K562 (cell line): ENCODE data around the gene FBXL3. TPM values are rescaled to one million over a fixed set of nuclear protein-coding genes. Genes with fewer than 3 reads are reported as not detected.

ENCODE experiments used
- BCL6 ChIP-seq: fragments of 250-450 bp; sonication (Bioruptor Pico); IDR thresholded peaks from 2 replicates; pipeline ENCODE4 v1.4.0; 2020
- KDM2B ChIP-seq: fragments of 250-450 bp; sonication (Bioruptor Pico); IDR thresholded peaks from 2 replicates; pipeline ENCODE4 v1.8.0; 2021; ENCODE audit warnings: mild to moderate bottlenecking, moderate library complexity
- NR2F6 ChIP-seq: fragments of 450-650 bp; formaldehyde crosslinking; IDR thresholded peaks from 2 replicates; pipeline ENCODE4 v1.4.0; 2020; ENCODE audit warnings: mild to moderate bottlenecking
- SMAD3 ChIP-seq: fragments of 450-650 bp; formaldehyde crosslinking; conservative IDR thresholded peaks from 2 replicates; pipeline ENCODE4 v1.4.0; 2020; ENCODE audit warnings: mild to moderate bottlenecking
- TCFL5 ChIP-seq: fragments of 250-450 bp; sonication (Bioruptor Pico); conservative IDR thresholded peaks from 2 replicates; pipeline ENCODE4 v1.6.1; 2021; ENCODE audit warnings: mild to moderate bottlenecking, moderate library complexity, matching md5 sums
- UBTF ChIP-seq, 2 experiments: IDR thresholded peaks; 2 replicates each; pipeline ENCODE4 v1.6.1; 2012; ENCODE audit warnings: improper control_type of control experiment in 2 of 2, low read depth in 2 of 2, low read length in 2 of 2, borderline replicate concordance in 1 of 2
- ZBTB26 ChIP-seq: fragments of 450-650 bp; formaldehyde crosslinking; IDR thresholded peaks from 2 replicates; pipeline ENCODE4 v1.4.0; 2022; ENCODE audit warnings: missing genetic modification characterization
- ZBTB49 ChIP-seq: sonication (generic); formaldehyde crosslinking; IDR thresholded peaks from 2 replicates; pipeline ENCODE4 v1.8.0; 2022; ENCODE audit warnings: missing genetic modification reagents, mild to moderate bottlenecking, borderline replicate concordance
- polyA plus RNA-seq, 8 experiments: library from polyadenylated mRNA; depleted of rRNA in 4 of 8; stranded (reverse) in 5 of 8; unstranded in 3 of 8; fragments of >200 nt; fragmentation: Nextera tagmentation in 2 of 8; fragmentation: Illumina TruSeq in 1 of 8; extraction: Ambion mirVana in 2 of 8; extraction: Trizol in 1 of 8; gene quantifications; 2 replicates each; pipeline versions ENCODE4 v1.2.1 to v1.2.3, GENCODE V29; 2011 to 2014; ENCODE audit warnings: inconsistent platforms in 1 of 8, missing spikeins in 1 of 8
- total RNA-seq, 7 experiments: library from RNA; depleted of rRNA in 6 of 7; stranded (reverse); fragments of >200 nt in 6 of 7; fragmentation: Illumina TruSeq in 2 of 7; extraction: Trizol in 2 of 7; gene quantifications; 2 replicates each; pipeline versions ENCODE4 v1.2.1 to v1.2.3, GENCODE V29; 2011 to 2021; ENCODE audit warnings: low replicate concordance in 1 of 7

Gene FBXL3
- total and polyA plus RNA-seq, 9 of the 15 experiments (the other 6 are each of a cell fraction or from before 2014, with no cell fraction given): 3.8 to 16.4 (median 12.6) TPM

- TF ChIP-seq UBTF (IDR thresholded peaks at IDR 0.05; ENCODE audit: borderline replicate concordance in 1 of 2, low read depth in 2 of 2, low read length in 2 of 2) (no peak), ZBTB26 (CRISPR knock-in tag) (no peak), SMAD3 (CRISPR knock-in tag) (no peak), TCFL5 (CRISPR knock-in tag) (no peak), ZBTB49 (CRISPR knock-in tag) (no peak), BCL6 (CRISPR knock-in tag) (no peak), NR2F6 (CRISPR knock-in tag) (no peak), KDM2B (CRISPR knock-in tag) (no peak)
These were observed 20.8 kb upstream of the FBXL3 start (continued) for GRCh38 chr13:77047649-77048343.
